Skeletal muscle satellite cell (primary cell): ENCODE measurements around the gene AEN.

Experiments used
- H3K27me3 ChIP-seq: 2 replicates; pipeline ENCODE4 v1.7.0; 2013; ENCODE audit warnings: low read length; ENCODE audit not compliant: control insufficient read depth, insufficient read depth
- H3K36me3 ChIP-seq: 2 replicates; pipeline ENCODE4 v1.7.0; 2013; ENCODE audit warnings: mild to moderate bottlenecking, control low read depth, low read length; ENCODE audit not compliant: insufficient read depth
- H3K4me1 ChIP-seq: 2 replicates; pipeline ENCODE4 v1.7.0; 2013; ENCODE audit warnings: low read length; ENCODE audit not compliant: control insufficient read depth, insufficient read depth
- H3K4me2 ChIP-seq: 2 replicates; pipeline ENCODE4 v1.7.0; 2013; ENCODE audit warnings: mild to moderate bottlenecking, low read length
- H3K4me3 ChIP-seq: 2 replicates; pipeline ENCODE4 v1.7.0; 2013; ENCODE audit warnings: low read length
- H3K9ac ChIP-seq: 2 replicates; pipeline ENCODE4 v1.7.0; 2013; ENCODE audit warnings: mild to moderate bottlenecking, low read depth, low read length, moderate library complexity
- H3K9me3 ChIP-seq: replicated peaks from 2 replicates; pipeline ENCODE4 v1.7.0; 2013; ENCODE audit warnings: mild to moderate bottlenecking, control low read depth, low read length

Gene AEN

GRCh38 chr15:88616240-88616639 lies 4.9 kb upstream of the AEN start:
- Histone ChIP-seq H3K4me1 (peaks cover 16% of the 10 kb centered on the region), H3K9ac (no peak overlapping the region), H3K9me3 (no peaks in the 10 kb centered on the region), H3K4me3 (no peak overlapping the region), H3K4me2 (no peak overlapping the region), H3K36me3 (no peaks in the 10 kb centered on the region), H3K27me3 (no peaks in the 10 kb centered on the region)

- Histone ChIP-seq H3K4me1 (peaks cover 16% of the 10 kb centered on the region), H3K9me3 (no peaks in the 10 kb centered on the region), H3K27me3 (no peaks in the 10 kb centered on the region), H3K9ac (no peak overlapping the region), H3K4me2 (no peak overlapping the region), H3K4me3 (no peak overlapping the region), H3K36me3 (no peaks in the 10 kb centered on the region)
Measured at GRCh38 chr15:88617031-88617722, 4.0 kb upstream of the AEN start.

- no peaks in the 10 kb centered on the region for H3K36me3 ChIP-seq
- H3K4me1 ChIP-seq = peaks cover 16% of the 10 kb centered on the region
Measured at GRCh38 chr15:88617790-88618189, 3.4 kb upstream of the AEN start.

GRCh38 chr15:88618686-88619085 lies 2.5 kb upstream of the AEN start:
- H3K4me2 ChIP-seq = no peak overlapping the region
- H3K9me3 ChIP-seq = no peaks in the 10 kb centered on the region
- peaks cover 17% of the 10 kb centered on the region for H3K4me1 ChIP-seq

More at GRCh38 chr15:88617790-88618189, 3.4 kb upstream of the AEN start:
- Histone ChIP-seq H3K27me3 (no peaks in the 10 kb centered on the region), H3K9me3 (no peaks in the 10 kb centered on the region), H3K9ac (no peak overlapping the region), H3K4me2 (no peak overlapping the region), H3K4me3 (no peak overlapping the region)

GRCh38 chr15:88619796-88620195 lies 1.3 kb upstream of the AEN start:
- peaks cover 24% of the 10 kb centered on the region for H3K4me1 ChIP-seq
- no peak overlapping the region for H3K9ac ChIP-seq
- H3K36me3 ChIP-seq = peaks cover 10% of the 10 kb centered on the region
- no peaks in the 10 kb centered on the region for H3K9me3 ChIP-seq
- no peaks in the 10 kb centered on the region for H3K27me3 ChIP-seq
- no peak overlapping the region for H3K4me3 ChIP-seq
- no peak overlapping the region for H3K4me2 ChIP-seq

More at GRCh38 chr15:88618686-88619085, 2.5 kb upstream of the AEN start:
- Histone ChIP-seq H3K36me3 (peaks cover 2% of the 10 kb centered on the region), H3K27me3 (no peaks in the 10 kb centered on the region), H3K9ac (no peak overlapping the region), H3K4me3 (no peak overlapping the region)

- H3K4me3 ChIP-seq = peak overlapping the region; percentile 85
- peaks cover 23% of the 10 kb centered on the region for H3K36me3 ChIP-seq
- peak overlapping the region; percentile 97 for H3K4me2 ChIP-seq
- peak overlapping the region; percentile 98 for H3K9ac ChIP-seq
- peaks cover 28% of the 10 kb centered on the region for H3K4me1 ChIP-seq
- H3K9me3 ChIP-seq = no peaks in the 10 kb centered on the region
- H3K27me3 ChIP-seq = no peaks in the 10 kb centered on the region
Measured at GRCh38 chr15:88621789-88622604, 857 bp downstream of the AEN start.

- peak overlapping the region; percentile 97 for H3K4me2 ChIP-seq
- H3K9ac ChIP-seq = peak overlapping the region; percentile 98
- H3K27me3 ChIP-seq = no peaks in the 10 kb centered on the region
- peaks cover 28% of the 10 kb centered on the region for H3K4me1 ChIP-seq
- no peaks in the 10 kb centered on the region for H3K9me3 ChIP-seq
- H3K4me3 ChIP-seq = peak overlapping the region; percentile 85
- peaks cover 29% of the 10 kb centered on the region for H3K36me3 ChIP-seq
Measured at GRCh38 chr15:88622605-88622975, 1.4 kb downstream of the AEN start.

- peaks cover 34% of the 10 kb centered on the region for H3K36me3 ChIP-seq
- no peaks in the 10 kb centered on the region for H3K9me3 ChIP-seq
- H3K9ac ChIP-seq = peak overlapping the region; percentile 98
- H3K4me3 ChIP-seq = peak overlapping the region; percentile 85
- H3K4me2 ChIP-seq = peak overlapping the region; percentile 97
- H3K4me1 ChIP-seq = peaks cover 28% of the 10 kb centered on the region
- H3K27me3 ChIP-seq = no peaks in the 10 kb centered on the region
Measured at GRCh38 chr15:88623061-88623460, 1.9 kb downstream of the AEN start.

GRCh38 chr15:88623632-88624031 lies 2.5 kb downstream of the AEN start:
- H3K4me1 ChIP-seq = peaks cover 28% of the 10 kb centered on the region
- peak overlapping the region; percentile 10 for H3K9ac ChIP-seq
- H3K36me3 ChIP-seq = peaks cover 39% of the 10 kb centered on the region
- H3K9me3 ChIP-seq = no peaks in the 10 kb centered on the region
- H3K4me2 ChIP-seq = peak overlapping the region; percentile 97
- no peaks in the 10 kb centered on the region for H3K27me3 ChIP-seq
- H3K4me3 ChIP-seq = peak overlapping the region; percentile 85

- no peaks in the 10 kb centered on the region for H3K9me3 ChIP-seq
- H3K36me3 ChIP-seq = peaks cover 47% of the 10 kb centered on the region
- peak overlapping the region; percentile 43 for H3K9ac ChIP-seq
- peak overlapping the region; percentile 85 for H3K4me3 ChIP-seq
- peaks cover 28% of the 10 kb centered on the region for H3K4me1 ChIP-seq
- no peaks in the 10 kb centered on the region for H3K27me3 ChIP-seq
- H3K4me2 ChIP-seq = peak overlapping the region; percentile 97
Measured at GRCh38 chr15:88624156-88624970, 3.2 kb downstream of the AEN start.

GRCh38 chr15:88624971-88625490 lies 3.9 kb downstream of the AEN start:
- H3K9ac ChIP-seq = peak overlapping the region; percentile 43
- H3K9me3 ChIP-seq = no peaks in the 10 kb centered on the region
- H3K4me2 ChIP-seq = peak overlapping the region; percentile 97
- peaks cover 31% of the 10 kb centered on the region for H3K4me1 ChIP-seq
- no peaks in the 10 kb centered on the region for H3K27me3 ChIP-seq
- peaks cover 53% of the 10 kb centered on the region for H3K36me3 ChIP-seq
- no peak overlapping the region for H3K4me3 ChIP-seq
